ENCODE data around the gene ACTBL2. TPM values are rescaled to one million over a fixed set of nuclear protein-coding genes. Genes with fewer than 3 reads are reported as not detected.

The ACTBL2 gene
- total and polyA plus RNA-seq, 2 experiments from 2014 or later = 0.17 to 0.83 TPM

DNA sequence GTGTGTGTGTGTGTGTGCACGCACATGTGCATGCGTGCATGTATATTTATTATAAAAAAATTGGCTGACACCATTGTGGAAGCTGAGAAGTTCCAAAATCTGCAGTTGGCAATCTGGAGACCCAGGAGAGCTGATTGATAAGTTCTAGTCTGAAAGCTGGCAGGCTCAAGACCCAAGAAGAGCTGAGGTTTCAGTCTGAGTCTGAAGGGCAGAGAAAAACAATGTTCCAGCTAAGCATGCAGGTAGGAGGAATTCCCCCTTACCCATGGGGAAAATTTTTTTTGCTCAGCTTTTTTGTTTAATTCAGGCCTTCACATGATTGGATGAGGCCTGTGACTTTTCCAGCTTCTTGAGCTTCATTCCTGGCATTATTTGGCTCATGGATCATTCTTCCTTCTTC lies 31.2 kb upstream of the ACTBL2 start:
- no peaks in the 10 kb centered on the region for H3K9me3 ChIP-seq (ENCODE audit: low read depth)
- no peaks in the 10 kb centered on the region for H4K20me1 ChIP-seq (ENCODE audit: insufficient read depth, poor library complexity, severe bottlenecking)
- H3K4me1 ChIP-seq (ENCODE audit: insufficient read depth) = no peaks in the 10 kb centered on the region
- no peak overlapping the region for H3K4me2 ChIP-seq
- no peaks in the 10 kb centered on the region for H3K36me3 ChIP-seq (replicated peaks; ENCODE audit: insufficient read depth, low read depth)
- H3K27ac ChIP-seq = no peak overlapping the region
- H3K9me2 ChIP-seq (replicated peaks; ENCODE audit: insufficient read depth) = no peaks in the 10 kb centered on the region
- 100% methylated on average over 2 of the region's 2 CpGs for WGBS (ENCODE audit: low lambda C conversion rate, missing lambda C conversion rate)
- TF ChIP-seq EZH2 (IDR thresholded peaks at IDR 0.05; ENCODE audit: borderline replicate concordance) = no peak
- no peak for TF ChIP-seq EZH2phosphoT487 (IDR thresholded peaks at IDR 0.05; ENCODE audit: low read depth, severe bottlenecking, unreplicated experiment)
- TF ChIP-seq CTCF (IDR thresholded peaks at IDR 0.05; ENCODE audit: poor library complexity) = no peak
- no peak overlapping the region for H3K4me3 ChIP-seq
- no peak overlapping the region for H2AFZ ChIP-seq
- no peaks in the 10 kb centered on the region for H3K27me3 ChIP-seq
- H3K79me2 ChIP-seq = no peaks in the 10 kb centered on the region
- DNase-seq (ENCODE audit: low spot score) = no peak

DNA sequence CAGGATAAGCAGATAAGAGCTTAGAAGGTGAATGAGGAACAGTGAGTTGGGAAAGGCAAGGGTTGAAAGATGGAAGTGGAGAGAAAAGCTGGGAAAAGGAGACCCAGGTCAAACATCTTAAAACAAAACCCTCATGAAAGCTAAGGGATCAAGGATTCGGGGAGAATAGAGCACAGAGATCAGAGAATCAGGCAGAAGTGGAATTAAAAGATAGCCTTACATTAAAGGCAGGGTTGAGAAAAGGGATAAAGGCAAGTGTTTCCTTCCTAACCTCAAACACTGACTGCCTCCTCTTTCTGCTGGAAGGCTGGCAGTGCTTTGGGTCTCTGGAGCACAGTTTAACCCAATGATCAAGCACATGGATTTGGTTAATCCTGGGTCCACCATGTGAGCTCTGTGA lies 28.7 kb upstream of the ACTBL2 start:
- Histone ChIP-seq H3K4me3 (no peak overlapping the region), H2AFZ (no peak overlapping the region), H3K4me1 (ENCODE audit: insufficient read depth) (no peaks in the 10 kb centered on the region), H3K27ac (no peak overlapping the region), H3K4me2 (no peak overlapping the region), H3K9me3 (ENCODE audit: low read depth) (no peaks in the 10 kb centered on the region), H3K9me2 (replicated peaks; ENCODE audit: insufficient read depth) (no peaks in the 10 kb centered on the region), H3K79me2 (no peaks in the 10 kb centered on the region), H3K27me3 (no peaks in the 10 kb centered on the region), H4K20me1 (ENCODE audit: insufficient read depth, poor library complexity, severe bottlenecking) (no peaks in the 10 kb centered on the region), H3K36me3 (replicated peaks; ENCODE audit: insufficient read depth, low read depth) (no peaks in the 10 kb centered on the region)
- WGBS (ENCODE audit: low lambda C conversion rate, missing lambda C conversion rate) = 58% methylated on average over 1 of the region's 1 CpG
- no peak for DNase-seq (ENCODE audit: low spot score)
- no peak for TF ChIP-seq EZH2phosphoT487 (IDR thresholded peaks at IDR 0.05; ENCODE audit: low read depth, severe bottlenecking, unreplicated experiment)
- TF ChIP-seq EZH2 (IDR thresholded peaks at IDR 0.05; ENCODE audit: borderline replicate concordance) = no peak
- TF ChIP-seq CTCF (IDR thresholded peaks at IDR 0.05; ENCODE audit: poor library complexity) = no peak

GRCh38 chr5:57509501-57510260 lies 27.1 kb upstream of the ACTBL2 start:
- no peaks in the 10 kb centered on the region for H4K20me1 ChIP-seq (ENCODE audit: insufficient read depth, poor library complexity, severe bottlenecking)
- no peaks in the 10 kb centered on the region for H3K9me3 ChIP-seq (ENCODE audit: low read depth)
- H3K27me3 ChIP-seq = no peaks in the 10 kb centered on the region
- no peak overlapping the region for H3K27ac ChIP-seq
- H3K4me2 ChIP-seq = no peak overlapping the region
- DNase-seq (ENCODE audit: low spot score) = no peak
- no peak overlapping the region for H3K4me3 ChIP-seq
- peaks cover 12% of the 10 kb centered on the region for H3K4me1 ChIP-seq (ENCODE audit: insufficient read depth)
- no peaks in the 10 kb centered on the region for H3K36me3 ChIP-seq (replicated peaks; ENCODE audit: insufficient read depth, low read depth)
- H2AFZ ChIP-seq = no peak overlapping the region
- no peaks in the 10 kb centered on the region for H3K9me2 ChIP-seq (replicated peaks; ENCODE audit: insufficient read depth)
- 80% methylated on average over 3 of the region's 3 CpGs for WGBS (ENCODE audit: low lambda C conversion rate, missing lambda C conversion rate)
- TF ChIP-seq EZH2 (IDR thresholded peaks at IDR 0.05; ENCODE audit: borderline replicate concordance) (no peak), EZH2phosphoT487 (IDR thresholded peaks at IDR 0.05; ENCODE audit: low read depth, severe bottlenecking, unreplicated experiment) (no peak), CTCF (IDR thresholded peaks at IDR 0.05; ENCODE audit: poor library complexity) (no peak)
- H3K79me2 ChIP-seq = no peaks in the 10 kb centered on the region
